Fibroblast of lung (primary cell): ENCODE data around the gene HLA-B. TPM values are rescaled to one million over a fixed set of nuclear protein-coding genes. Genes with fewer than 3 reads are reported as not detected.
A peak's percentile ranks its signal among the peaks of the same experiment; 100 is the strongest.

Experiments used
- DNase-seq, 2 donors: peaks; one replicate each; pipeline versions ENCODE4 v3.0.0 to v3.0.0-alpha.2; 2010; ENCODE audit warnings: low read depth in 2 of 2
- H2AFZ ChIP-seq: 2 replicates; pipeline ENCODE4 v1.5.1; 2012; ENCODE audit warnings: low read length, control low read depth, inconsistent platforms
- H3K27ac ChIP-seq: 2 replicates; pipeline ENCODE4 v1.5.1; 2011; ENCODE audit warnings: low read length, control low read depth; ENCODE audit not compliant: insufficient read depth
- H3K27me3 ChIP-seq: 2 replicates; pipeline ENCODE4 v1.5.1; 2011; ENCODE audit warnings: mild to moderate bottlenecking, low read length; ENCODE audit not compliant: control insufficient read depth, insufficient read depth
- H3K36me3 ChIP-seq: 2 replicates; pipeline ENCODE4 v1.5.1; 2011; ENCODE audit warnings: low read length; ENCODE audit not compliant: control insufficient read depth, insufficient read depth
- H3K4me1 ChIP-seq: 2 replicates; pipeline ENCODE4 v1.5.1; 2011; ENCODE audit warnings: low read length; ENCODE audit not compliant: control insufficient read depth, insufficient read depth; ENCODE audit errors: extremely low read depth
- H3K4me2 ChIP-seq: 2 replicates; pipeline ENCODE4 v1.5.1; 2011; ENCODE audit warnings: low read length, control low read depth; ENCODE audit not compliant: insufficient read depth; ENCODE audit errors: extremely low read depth
- H3K4me3 ChIP-seq, 4 experiments: fragments of 200-600 bp in 1 of 4; sonication (generic) in 1 of 4; replicated peaks in 1 of 4; 2 replicates each; pipeline ENCODE4 v1.5.1; 2011 to 2016; ENCODE audit warnings: low read length in 4 of 4, low read depth in 3 of 4, mild to moderate bottlenecking in 3 of 4, control low read depth in 2 of 4, inconsistent platforms in 1 of 4, mixed read lengths in 1 of 4; ENCODE audit not compliant: insufficient read depth in 1 of 4; ENCODE audit errors: control extremely low read depth in 1 of 4
- H3K79me2 ChIP-seq: 2 replicates; pipeline ENCODE4 v1.5.1; 2012; ENCODE audit warnings: mild to moderate bottlenecking, low read length, inconsistent platforms; ENCODE audit not compliant: control insufficient read depth, insufficient read depth
- H3K9ac ChIP-seq: 2 replicates; pipeline ENCODE4 v1.5.1; 2011; ENCODE audit warnings: mild to moderate bottlenecking, low read length, control low read depth; ENCODE audit not compliant: insufficient read depth
- H3K9me3 ChIP-seq: 2 replicates; pipeline ENCODE4 v1.5.1; 2012; ENCODE audit warnings: low read depth, low read length; ENCODE audit not compliant: control insufficient read depth, insufficient read depth
- H4K20me1 ChIP-seq: 2 replicates; pipeline ENCODE4 v1.5.1; 2011; ENCODE audit warnings: low read length; ENCODE audit not compliant: control insufficient read depth, insufficient read depth; ENCODE audit errors: extremely low read depth
- EZH2 ChIP-seq: IDR thresholded peaks from 2 replicates; pipeline ENCODE4 v1.5.1; 2012; ENCODE audit warnings: low read length, control low read depth, mild to moderate bottlenecking; ENCODE audit errors: missing control alignments
- polyA plus RNA-seq, 2 donors: library from polyadenylated mRNA; depleted of rRNA in 1 of 2; stranded (reverse) in 1 of 2; unstranded in 1 of 2; fragments of >200 nt; gene quantifications; 2 replicates each; pipeline ENCODE4 v1.2.1, GENCODE V29; 2011 to 2012; ENCODE audit warnings: missing spikeins in 1 of 2
- total RNA-seq: library from RNA; depleted of rRNA; stranded (reverse); fragments of >200 nt; gene quantifications from 2 replicates; pipeline ENCODE4 v1.2.1, GENCODE V29; 2014
- TF ChIP-seq, protein P1 (sequence below), 2 donors: IDR thresholded peaks in 1 of 2; conservative IDR thresholded peaks in 1 of 2; 1 replicate in 1 of 2; 2 replicates in 1 of 2; pipeline ENCODE4 v1.5.1; 2011 to 2012; ENCODE audit warnings: low read length in 2 of 2, control low read depth in 1 of 2, inconsistent platforms in 1 of 2, low read depth in 1 of 2, mild to moderate bottlenecking in 1 of 2

HLA-B gene
- total and polyA plus RNA-seq, 2 donors (not counting 1 experiment from before 2014, with no cell fraction given) = 244 to 1,124 TPM

DNA sequence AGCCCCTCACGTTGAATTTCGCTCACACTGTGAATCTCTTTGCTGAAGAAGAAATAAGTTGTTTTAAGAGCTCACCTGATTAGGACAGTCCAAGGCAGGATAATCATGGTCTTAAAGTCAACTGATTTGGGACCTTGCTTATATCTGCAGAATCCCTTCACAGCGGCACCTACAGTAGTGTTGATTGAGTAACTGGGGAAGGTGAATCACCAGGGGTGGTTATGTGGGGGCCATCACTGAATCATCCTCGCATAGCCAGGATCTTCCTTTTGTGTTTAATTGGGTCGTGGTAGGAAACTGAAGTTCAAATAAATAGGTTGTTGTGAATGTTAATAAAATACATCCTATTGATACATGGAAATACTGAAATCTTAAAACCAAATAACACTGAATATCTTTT is 26.2 kb upstream of the HLA-B start:
- DNase-seq = peak in 1 of 2 donors; percentile 16
- no peak overlapping the region for H3K4me2 ChIP-seq
- H4K20me1 ChIP-seq = no peaks in the 10 kb centered on the region
- no peak overlapping the region for H3K27ac ChIP-seq
- no peaks in the 10 kb centered on the region for H3K9me3 ChIP-seq
- no peak overlapping the region for H3K9ac ChIP-seq
- no peaks in the 10 kb centered on the region for H3K79me2 ChIP-seq
- H3K36me3 ChIP-seq = no peaks in the 10 kb centered on the region
- peaks cover 3% of the 10 kb centered on the region for H3K27me3 ChIP-seq
- H2AFZ ChIP-seq = no peak overlapping the region
- H3K4me3 ChIP-seq = no peak overlapping the region
- TF ChIP-seq EZH2 = no peak
- TF ChIP-seq, protein P1, sequence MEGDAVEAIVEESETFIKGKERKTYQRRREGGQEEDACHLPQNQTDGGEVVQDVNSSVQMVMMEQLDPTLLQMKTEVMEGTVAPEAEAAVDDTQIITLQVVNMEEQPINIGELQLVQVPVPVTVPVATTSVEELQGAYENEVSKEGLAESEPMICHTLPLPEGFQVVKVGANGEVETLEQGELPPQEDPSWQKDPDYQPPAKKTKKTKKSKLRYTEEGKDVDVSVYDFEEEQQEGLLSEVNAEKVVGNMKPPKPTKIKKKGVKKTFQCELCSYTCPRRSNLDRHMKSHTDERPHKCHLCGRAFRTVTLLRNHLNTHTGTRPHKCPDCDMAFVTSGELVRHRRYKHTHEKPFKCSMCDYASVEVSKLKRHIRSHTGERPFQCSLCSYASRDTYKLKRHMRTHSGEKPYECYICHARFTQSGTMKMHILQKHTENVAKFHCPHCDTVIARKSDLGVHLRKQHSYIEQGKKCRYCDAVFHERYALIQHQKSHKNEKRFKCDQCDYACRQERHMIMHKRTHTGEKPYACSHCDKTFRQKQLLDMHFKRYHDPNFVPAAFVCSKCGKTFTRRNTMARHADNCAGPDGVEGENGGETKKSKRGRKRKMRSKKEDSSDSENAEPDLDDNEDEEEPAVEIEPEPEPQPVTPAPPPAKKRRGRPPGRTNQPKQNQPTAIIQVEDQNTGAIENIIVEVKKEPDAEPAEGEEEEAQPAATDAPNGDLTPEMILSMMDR (conservative IDR thresholded peaks at IDR 0.05 in 1 of 2, IDR thresholded peaks at IDR 0.05 in 1 of 2; ENCODE audit: low read depth in 1 of 2, low read length in 2 of 2) = no peak
- H3K4me1 ChIP-seq = no peaks in the 10 kb centered on the region

DNA sequence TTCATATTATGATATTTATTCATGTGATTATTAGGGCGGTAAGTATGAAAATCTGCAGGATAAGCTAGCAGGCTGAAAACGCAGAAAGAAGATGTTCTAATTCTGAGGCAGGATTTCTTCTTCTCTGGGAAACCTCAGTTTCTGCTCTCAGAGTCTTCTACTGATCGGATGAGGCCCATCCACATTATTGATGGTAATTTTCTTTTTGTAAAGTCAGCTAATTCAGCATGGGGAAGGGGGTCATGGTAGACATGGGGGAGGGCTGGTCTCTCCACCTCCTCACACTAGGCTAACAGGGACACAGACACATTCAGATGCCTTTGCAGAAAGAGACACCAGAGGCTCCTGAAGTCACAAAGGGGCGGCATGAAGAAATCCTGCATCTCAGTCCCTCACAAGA is 24.7 kb upstream of the HLA-B start:
- H3K27me3 ChIP-seq = peaks cover 3% of the 10 kb centered on the region
- H3K9me3 ChIP-seq = no peaks in the 10 kb centered on the region
- H3K9ac ChIP-seq = no peak overlapping the region
- H4K20me1 ChIP-seq = no peaks in the 10 kb centered on the region
- no peak overlapping the region for H3K4me2 ChIP-seq
- no peaks in the 10 kb centered on the region for H3K79me2 ChIP-seq
- DNase-seq = no peak
- H3K36me3 ChIP-seq = no peaks in the 10 kb centered on the region
- no peak overlapping the region for H3K4me3 ChIP-seq
- TF ChIP-seq EZH2 = no peak
- TF ChIP-seq, protein P1 (conservative IDR thresholded peaks at IDR 0.05 in 1 of 2, IDR thresholded peaks at IDR 0.05 in 1 of 2; ENCODE audit: low read depth in 1 of 2, low read length in 2 of 2) = no peak
- H3K4me1 ChIP-seq = no peaks in the 10 kb centered on the region
- H3K27ac ChIP-seq = no peak overlapping the region
- no peak overlapping the region for H2AFZ ChIP-seq

DNA sequence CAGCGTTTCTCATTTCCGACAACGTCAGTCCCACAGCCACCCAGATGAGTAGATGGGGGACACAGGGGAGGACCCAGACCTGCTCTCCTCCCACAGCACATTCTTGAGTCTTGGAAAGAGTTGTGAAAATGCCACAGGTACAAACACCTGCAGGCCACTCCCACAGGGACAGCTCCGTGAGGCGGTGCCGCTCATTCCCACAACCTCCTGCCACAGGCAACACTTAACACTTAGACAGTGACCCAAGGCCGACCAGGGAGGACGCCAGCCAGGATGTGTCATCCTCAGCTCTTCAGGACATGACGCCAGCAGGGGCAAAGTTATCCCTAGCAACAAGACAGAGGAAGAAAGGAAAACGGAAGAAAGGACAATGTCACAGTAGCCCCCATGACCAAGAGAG is 22.9 kb upstream of the HLA-B start:
- Histone ChIP-seq H3K9me3 (no peaks in the 10 kb centered on the region), H3K27me3 (peaks cover 5% of the 10 kb centered on the region), H3K9ac (no peak overlapping the region), H2AFZ (no peak overlapping the region), H3K27ac (no peak overlapping the region), H3K4me1 (no peaks in the 10 kb centered on the region), H4K20me1 (no peaks in the 10 kb centered on the region), H3K79me2 (no peaks in the 10 kb centered on the region), H3K4me2 (no peak overlapping the region), H3K4me3 (no peak overlapping the region), H3K36me3 (no peaks in the 10 kb centered on the region)
- no peak for TF ChIP-seq EZH2
- no peak for DNase-seq
